ENCODE measurements around the gene CREB3L2.

Gene CREB3L2

DNA sequence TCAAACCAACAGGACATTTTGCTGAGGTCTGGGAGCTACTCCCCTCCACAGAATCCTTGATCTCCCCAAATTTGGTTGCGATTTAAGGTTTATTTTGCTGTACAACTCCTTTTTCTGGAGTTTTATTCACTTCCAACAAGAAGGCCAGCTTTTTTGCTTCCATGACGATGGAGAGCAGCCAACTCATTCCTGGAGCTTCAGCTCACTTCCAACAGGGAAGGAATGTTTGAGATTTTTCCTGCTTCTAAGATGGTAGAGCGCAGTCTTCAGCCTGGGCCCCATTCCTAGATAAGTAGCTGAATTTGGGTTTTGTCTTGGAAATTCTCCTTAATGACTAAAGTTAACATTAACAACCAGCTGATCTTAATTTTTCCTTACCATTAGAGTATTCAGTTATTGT is 30.9 kb upstream of the CREB3L2 start:
- no peaks in the 10 kb centered on the region for H3K4me1 ChIP-seq (ENCODE audit: control insufficient read depth, insufficient read depth, low read length)
- no peak overlapping the region for H3K27ac ChIP-seq (ENCODE audit: extremely low read depth, low read depth, low read length)
- H3K36me3 ChIP-seq (ENCODE audit: control insufficient read depth in 2 of 2, insufficient read depth in 1 of 2, low read length in 2 of 2): no peaks in the 10 kb centered on the region
- POLR2A ChIA-PET: no interaction called here
- H3K4me3 ChIP-seq (ENCODE audit: low read depth, low read length): no peak overlapping the region
- CTCF ChIA-PET: no interaction called here
- TF ChIP-seq SETDB1 (IDR thresholded peaks at IDR 0.05; ENCODE audit: insufficient read length, low read length) (no peak), BCL11A (tag by site-specific recombination; IDR thresholded peaks at IDR 0.05; ENCODE audit: low read depth) (no peak), ZNF140 (tag by site-specific recombination; IDR thresholded peaks at IDR 0.05) (no peak)
- H3K9me3 ChIP-seq (ENCODE audit: control insufficient read depth, insufficient read depth, low read depth, low read length): no peaks in the 10 kb centered on the region

DNA sequence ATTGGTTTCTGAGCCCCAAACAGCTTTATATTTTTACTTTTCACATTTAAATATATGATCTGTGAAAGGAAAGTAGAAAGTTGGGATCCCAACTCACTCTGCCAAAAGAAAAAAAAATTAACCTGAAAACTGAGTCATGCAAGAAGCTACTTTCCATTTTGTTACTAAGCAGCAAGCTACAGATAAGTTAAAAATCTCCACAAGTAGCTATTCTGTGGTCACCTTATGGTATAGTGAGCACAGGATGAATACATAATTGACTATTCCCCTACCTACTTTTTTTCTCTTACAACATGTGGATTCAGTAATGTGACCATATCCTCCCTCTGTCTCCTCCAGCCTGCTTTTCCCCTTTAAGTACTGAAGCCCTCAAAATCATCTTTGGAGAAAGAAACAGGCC is 30.3 kb upstream of the CREB3L2 start:
- Histone ChIP-seq H3K27ac (ENCODE audit: extremely low read depth, low read depth, low read length) (no peak overlapping the region), H3K36me3 (ENCODE audit: control insufficient read depth in 2 of 2, insufficient read depth in 1 of 2, low read length in 2 of 2) (no peaks in the 10 kb centered on the region), H3K9me3 (ENCODE audit: control insufficient read depth, insufficient read depth, low read depth, low read length) (no peaks in the 10 kb centered on the region), H3K4me1 (ENCODE audit: control insufficient read depth, insufficient read depth, low read length) (no peaks in the 10 kb centered on the region), H3K4me3 (ENCODE audit: low read depth, low read length) (no peak overlapping the region)
- ChIA-PET CTCF (interaction anchor here (0.6 kb wide), 1 partner anchor 30 kb away, joined by 6 read pairs; no protein-coding TSS in a partner anchor), POLR2A (no interaction called here)
- TF ChIP-seq HOXA7 (CRISPR knock-in tag; IDR thresholded peaks at IDR 0.05; ENCODE audit: borderline replicate concordance) (no peak), ZNF433 (tag by site-specific recombination; IDR thresholded peaks at IDR 0.05; ENCODE audit: low read depth) (no peak), ZNF571 (tag by site-specific recombination; IDR thresholded peaks at IDR 0.05) (no peak)
- TF ChIP-seq, protein P1, sequence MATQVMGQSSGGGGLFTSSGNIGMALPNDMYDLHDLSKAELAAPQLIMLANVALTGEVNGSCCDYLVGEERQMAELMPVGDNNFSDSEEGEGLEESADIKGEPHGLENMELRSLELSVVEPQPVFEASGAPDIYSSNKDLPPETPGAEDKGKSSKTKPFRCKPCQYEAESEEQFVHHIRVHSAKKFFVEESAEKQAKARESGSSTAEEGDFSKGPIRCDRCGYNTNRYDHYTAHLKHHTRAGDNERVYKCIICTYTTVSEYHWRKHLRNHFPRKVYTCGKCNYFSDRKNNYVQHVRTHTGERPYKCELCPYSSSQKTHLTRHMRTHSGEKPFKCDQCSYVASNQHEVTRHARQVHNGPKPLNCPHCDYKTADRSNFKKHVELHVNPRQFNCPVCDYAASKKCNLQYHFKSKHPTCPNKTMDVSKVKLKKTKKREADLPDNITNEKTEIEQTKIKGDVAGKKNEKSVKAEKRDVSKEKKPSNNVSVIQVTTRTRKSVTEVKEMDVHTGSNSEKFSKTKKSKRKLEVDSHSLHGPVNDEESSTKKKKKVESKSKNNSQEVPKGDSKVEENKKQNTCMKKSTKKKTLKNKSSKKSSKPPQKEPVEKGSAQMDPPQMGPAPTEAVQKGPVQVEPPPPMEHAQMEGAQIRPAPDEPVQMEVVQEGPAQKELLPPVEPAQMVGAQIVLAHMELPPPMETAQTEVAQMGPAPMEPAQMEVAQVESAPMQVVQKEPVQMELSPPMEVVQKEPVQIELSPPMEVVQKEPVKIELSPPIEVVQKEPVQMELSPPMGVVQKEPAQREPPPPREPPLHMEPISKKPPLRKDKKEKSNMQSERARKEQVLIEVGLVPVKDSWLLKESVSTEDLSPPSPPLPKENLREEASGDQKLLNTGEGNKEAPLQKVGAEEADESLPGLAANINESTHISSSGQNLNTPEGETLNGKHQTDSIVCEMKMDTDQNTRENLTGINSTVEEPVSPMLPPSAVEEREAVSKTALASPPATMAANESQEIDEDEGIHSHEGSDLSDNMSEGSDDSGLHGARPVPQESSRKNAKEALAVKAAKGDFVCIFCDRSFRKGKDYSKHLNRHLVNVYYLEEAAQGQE (tag by site-specific recombination; IDR thresholded peaks at IDR 0.05): no peak

DNA sequence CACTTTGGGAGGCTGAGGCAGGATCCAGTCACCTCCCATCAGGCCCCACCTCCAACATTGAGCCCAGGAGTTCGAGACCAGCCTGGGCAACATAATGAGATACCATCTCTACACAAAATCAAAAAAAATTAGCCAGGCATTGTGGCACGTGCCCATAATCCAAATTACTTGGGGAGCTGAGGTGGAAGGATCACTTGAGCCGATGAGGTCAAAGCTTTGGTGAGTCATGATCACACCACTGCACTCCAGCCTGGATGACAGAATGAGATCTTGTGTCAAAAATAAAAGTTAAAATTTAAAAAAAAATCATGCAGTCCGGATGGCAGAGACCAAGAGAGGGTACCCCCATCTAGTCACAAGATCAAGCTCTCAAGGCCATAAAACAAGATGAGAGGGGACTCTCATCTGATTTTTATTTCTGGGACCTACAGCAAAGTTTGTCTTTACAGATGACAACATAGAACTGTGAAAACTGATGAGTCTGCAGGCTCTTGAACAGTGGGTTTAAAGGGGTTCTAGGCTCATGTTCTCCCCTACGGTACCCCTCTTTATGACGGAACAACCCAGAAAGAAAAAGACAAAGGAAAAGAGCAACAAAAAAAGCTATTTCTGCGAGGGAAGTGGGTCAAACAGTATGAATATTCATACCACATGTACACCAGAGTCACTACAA is 28.9 kb upstream of the CREB3L2 start:
- no peaks in the 10 kb centered on the region for H3K9me3 ChIP-seq (ENCODE audit: control insufficient read depth, insufficient read depth, low read depth, low read length)
- no peaks in the 10 kb centered on the region for H3K4me1 ChIP-seq (ENCODE audit: control insufficient read depth, insufficient read depth, low read length)
- H3K27ac ChIP-seq (ENCODE audit: extremely low read depth, low read depth, low read length): no peak overlapping the region
- CTCF ChIA-PET: interaction anchor here (0.6 to 0.9 kb wide), 2 partner anchors 13 to 28 kb away, joined by 3 to 4 read pairs; no protein-coding TSS in a partner anchor
- no peaks in the 10 kb centered on the region for H3K36me3 ChIP-seq (ENCODE audit: control insufficient read depth in 2 of 2, insufficient read depth in 1 of 2, low read length in 2 of 2)
- H3K4me3 ChIP-seq (ENCODE audit: low read depth, low read length): no peak overlapping the region
- POLR2A ChIA-PET: no interaction called here
- TF ChIP-seq, protein P2, sequence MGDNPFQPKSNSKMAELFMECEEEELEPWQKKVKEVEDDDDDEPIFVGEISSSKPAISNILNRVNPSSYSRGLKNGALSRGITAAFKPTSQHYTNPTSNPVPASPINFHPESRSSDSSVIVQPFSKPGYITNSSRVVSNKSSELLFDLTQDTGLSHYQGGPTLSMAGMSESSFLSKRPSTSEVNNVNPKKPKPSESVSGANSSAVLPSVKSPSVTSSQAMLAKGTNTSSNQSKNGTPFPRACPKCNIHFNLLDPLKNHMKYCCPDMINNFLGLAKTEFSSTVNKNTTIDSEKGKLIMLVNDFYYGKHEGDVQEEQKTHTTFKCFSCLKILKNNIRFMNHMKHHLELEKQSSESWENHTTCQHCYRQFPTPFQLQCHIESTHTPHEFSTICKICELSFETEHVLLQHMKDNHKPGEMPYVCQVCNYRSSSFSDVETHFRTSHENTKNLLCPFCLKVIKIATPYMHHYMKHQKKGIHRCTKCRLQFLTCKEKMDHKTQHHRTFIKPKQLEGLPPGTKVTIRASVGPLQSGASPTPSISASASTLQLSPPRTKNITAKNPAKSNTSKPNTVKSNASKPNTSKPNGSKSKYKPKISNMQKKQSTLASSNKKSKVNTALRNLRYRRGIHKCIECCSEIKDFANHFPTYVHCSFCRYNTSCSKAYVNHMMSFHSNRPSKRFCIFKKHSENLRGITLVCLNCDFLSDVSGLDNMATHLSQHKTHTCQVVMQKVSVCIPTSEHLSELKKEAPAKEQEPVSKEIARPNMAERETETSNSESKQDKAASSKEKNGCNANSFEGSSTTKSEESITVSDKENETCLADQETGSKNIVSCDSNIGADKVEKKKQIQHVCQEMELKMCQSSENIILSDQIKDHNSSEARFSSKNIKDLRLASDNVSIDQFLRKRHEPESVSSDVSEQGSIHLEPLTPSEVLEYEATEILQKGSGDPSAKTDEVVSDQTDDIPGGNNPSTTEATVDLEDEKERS (tag by site-specific recombination; IDR thresholded peaks at IDR 0.05): no peak
- TF ChIP-seq ZNF549 (tag by site-specific recombination; IDR thresholded peaks at IDR 0.05): no peak
- peak; percentile 44; the same call in 1 of the 2 replicates for TF ChIP-seq ZNF394 (tag by site-specific recombination; IDR thresholded peaks at IDR 0.05; ENCODE audit: borderline replicate concordance)
- TF ChIP-seq ZNF155 (tag by site-specific recombination; IDR thresholded peaks at IDR 0.05): no peak
- TF ChIP-seq, protein P3, sequence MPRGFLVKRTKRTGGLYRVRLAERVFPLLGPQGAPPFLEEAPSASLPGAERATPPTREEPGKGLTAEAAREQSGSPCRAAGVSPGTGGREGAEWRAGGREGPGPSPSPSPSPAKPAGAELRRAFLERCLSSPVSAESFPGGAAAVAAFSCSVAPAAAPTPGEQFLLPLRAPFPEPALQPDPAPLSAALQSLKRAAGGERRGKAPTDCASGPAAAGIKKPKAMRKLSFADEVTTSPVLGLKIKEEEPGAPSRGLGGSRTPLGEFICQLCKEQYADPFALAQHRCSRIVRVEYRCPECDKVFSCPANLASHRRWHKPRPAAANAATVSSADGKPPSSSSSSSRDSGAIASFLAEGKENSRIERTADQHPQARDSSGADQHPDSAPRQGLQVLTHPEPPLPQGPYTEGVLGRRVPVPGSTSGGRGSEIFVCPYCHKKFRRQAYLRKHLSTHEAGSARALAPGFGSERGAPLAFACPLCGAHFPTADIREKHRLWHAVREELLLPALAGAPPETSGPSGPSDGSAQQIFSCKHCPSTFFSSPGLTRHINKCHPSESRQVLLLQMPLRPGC (tag by site-specific recombination; IDR thresholded peaks at IDR 0.05): peak; percentile 42; the same call in 1 of the 2 replicates
- TF ChIP-seq ZNF623 (tag by site-specific recombination; IDR thresholded peaks at IDR 0.05): no peak
- TF ChIP-seq ZNF175 (tag by site-specific recombination; IDR thresholded peaks at IDR 0.05): no peak
- no peak for TF ChIP-seq ZNF132 (tag by site-specific recombination; IDR thresholded peaks at IDR 0.05; ENCODE audit: borderline replicate concordance)
- TF ChIP-seq ZNF354C (tag by site-specific recombination; IDR thresholded peaks at IDR 0.05; ENCODE audit: borderline replicate concordance, low read depth): no peak
- TF ChIP-seq ZNF791 (tag by site-specific recombination; IDR thresholded peaks at IDR 0.05): no peak
- peak; percentile 49; the same call in 1 of the 2 replicates for TF ChIP-seq ZNF558 (tag by site-specific recombination; IDR thresholded peaks at IDR 0.05)
- TF ChIP-seq ZSCAN16 (tag by site-specific recombination; IDR thresholded peaks at IDR 0.05): no peak
- TF ChIP-seq ZNF776 (tag by site-specific recombination; IDR thresholded peaks at IDR 0.05; ENCODE audit: borderline replicate concordance): no peak
- TF ChIP-seq ZNF335 (tag by site-specific recombination; conservative IDR thresholded peaks at IDR 0.05): peak; percentile 81
- no peak for TF ChIP-seq OVOL3 (tag by site-specific recombination; IDR thresholded peaks at IDR 0.05)
- no peak for TF ChIP-seq HOXD13 (CRISPR knock-in tag; IDR thresholded peaks at IDR 0.05; ENCODE audit: borderline replicate concordance)
- no peak for TF ChIP-seq ZNF624 (tag by site-specific recombination; IDR thresholded peaks at IDR 0.05)
